Liver (tissue), 9 donors: Measurements from ENCODE around the gene FAM83D. TPM values are rescaled to one million over a fixed set of nuclear protein-coding genes. Genes with fewer than 3 reads are reported as not detected.

ENCODE experiments used
- DNase-seq: peaks from one replicate; pipeline ENCODE4 v3.0.0-alpha.2; 2017; ENCODE audit warnings: low spot score
- H3K27ac ChIP-seq, 2 donors: one replicate each; pipeline ENCODE4 v1.7.0; 2013; ENCODE audit warnings: inconsistent platforms in 2 of 2, low read length in 2 of 2, control low read depth in 1 of 2, low read depth in 1 of 2, mild to moderate bottlenecking in 1 of 2
- H3K27me3 ChIP-seq, 4 donors: one replicate each; pipeline versions ENCODE4 v1.6.1 to v1.7.0; 2013; ENCODE audit warnings: low read length in 3 of 4, inconsistent platforms in 1 of 4, mild to moderate bottlenecking in 1 of 4, moderate library complexity in 1 of 4; ENCODE audit not compliant: control insufficient read depth in 4 of 4, insufficient read depth in 4 of 4
- H3K36me3 ChIP-seq, 4 donors: one replicate each; pipeline versions ENCODE4 v1.6.1 to v1.7.0; 2013; ENCODE audit warnings: low read length in 3 of 4, mild to moderate bottlenecking in 3 of 4, low read depth in 1 of 4, moderate library complexity in 1 of 4; ENCODE audit not compliant: control insufficient read depth in 4 of 4, insufficient read depth in 3 of 4
- H3K4me1 ChIP-seq, 4 donors: one replicate each; pipeline versions ENCODE4 v1.6.1 to v1.7.0; 2013; ENCODE audit warnings: low read length in 3 of 4, mild to moderate bottlenecking in 3 of 4, moderate library complexity in 1 of 4; ENCODE audit not compliant: control insufficient read depth in 4 of 4, insufficient read depth in 4 of 4
- H3K4me3 ChIP-seq, 3 donors: one replicate each; pipeline versions ENCODE4 v1.6.1 to v1.7.0; 2013; ENCODE audit warnings: low read length in 3 of 3, control low read depth in 1 of 3, low read depth in 1 of 3, mild to moderate bottlenecking in 1 of 3
- H3K9ac ChIP-seq, 2 donors: one replicate each; pipeline ENCODE4 v1.7.0; 2013; ENCODE audit warnings: low read length in 2 of 2, mild to moderate bottlenecking in 2 of 2, moderate library complexity in 2 of 2, control low read depth in 1 of 2, low read depth in 1 of 2
- H3K9me3 ChIP-seq, 4 donors: one replicate each; pipeline versions ENCODE4 v1.6.1 to v1.7.0; 2013; ENCODE audit warnings: low read length in 3 of 4; ENCODE audit not compliant: control insufficient read depth in 4 of 4
- ATF3 ChIP-seq: IDR thresholded peaks from 2 replicates; pipeline ENCODE4 v1.6.1; 2016; ENCODE audit warnings: antibody characterized with exemption
- CTCF ChIP-seq: fragments of 150-350 bp; IDR thresholded peaks from 2 replicates; pipeline ENCODE4 v1.5.1; 2017; ENCODE audit warnings: improper control_type of control experiment, low read depth, low read length; ENCODE audit not compliant: missing input control
- EGR1 ChIP-seq, 2 donors: IDR thresholded peaks; 2 replicates each; pipeline ENCODE4 v1.6.1; 2016 to 2018; ENCODE audit warnings: antibody characterized with exemption in 2 of 2, low read depth in 2 of 2
- FOXA1 ChIP-seq: IDR thresholded peaks from 2 replicates; pipeline ENCODE4 v1.6.1; 2016; ENCODE audit warnings: antibody characterized with exemption
- FOXA2 ChIP-seq: IDR thresholded peaks from 2 replicates; pipeline ENCODE4 v1.6.1; 2016; ENCODE audit warnings: antibody characterized with exemption
- GABPA ChIP-seq, 2 donors: IDR thresholded peaks in 1 of 2; conservative IDR thresholded peaks in 1 of 2; 2 replicates each; pipeline ENCODE4 v1.6.1; 2016; ENCODE audit warnings: antibody characterized with exemption in 2 of 2, mild to moderate bottlenecking in 1 of 2, moderate library complexity in 1 of 2
- HNF4A ChIP-seq, 2 donors: conservative IDR thresholded peaks; 2 replicates each; pipeline ENCODE4 v1.6.1; 2016; ENCODE audit warnings: antibody characterized with exemption in 2 of 2, mild to moderate bottlenecking in 2 of 2
- HNF4G ChIP-seq: IDR thresholded peaks from 2 replicates; pipeline ENCODE4 v1.6.1; 2016; ENCODE audit warnings: antibody characterized with exemption
- JUND ChIP-seq, 2 donors: IDR thresholded peaks; 2 replicates each; pipeline ENCODE4 v1.6.1; 2016; ENCODE audit warnings: antibody characterized with exemption in 2 of 2
- MAX ChIP-seq: IDR thresholded peaks from 2 replicates; pipeline ENCODE4 v1.6.1; 2016; ENCODE audit warnings: antibody characterized with exemption
- NR2F2 ChIP-seq: IDR thresholded peaks from 2 replicates; pipeline ENCODE4 v1.6.1; 2016; ENCODE audit warnings: antibody characterized with exemption
- RAD21 ChIP-seq, 2 donors: IDR thresholded peaks; 2 replicates each; pipeline ENCODE4 v1.6.1; 2016; ENCODE audit warnings: antibody characterized with exemption in 2 of 2, mild to moderate bottlenecking in 2 of 2
- REST ChIP-seq: IDR thresholded peaks from 2 replicates; pipeline ENCODE4 v1.6.1; 2016; ENCODE audit warnings: antibody characterized with exemption, mild to moderate bottlenecking
- RXRA ChIP-seq, 2 donors: IDR thresholded peaks; 2 replicates each; pipeline ENCODE4 v1.6.1; 2017 to 2018; ENCODE audit warnings: antibody characterized with exemption in 2 of 2, mild to moderate bottlenecking in 1 of 2
- SP1 ChIP-seq: IDR thresholded peaks from 2 replicates; pipeline ENCODE4 v1.6.1; 2018; ENCODE audit warnings: antibody characterized with exemption, mild to moderate bottlenecking
- TAF1 ChIP-seq: conservative IDR thresholded peaks from 2 replicates; pipeline ENCODE4 v1.6.1; 2016; ENCODE audit warnings: antibody characterized with exemption, mild to moderate bottlenecking
- YY1 ChIP-seq: IDR thresholded peaks from 2 replicates; pipeline ENCODE4 v1.6.1; 2016; ENCODE audit warnings: antibody characterized with exemption, mild to moderate bottlenecking
- ZBTB33 ChIP-seq: IDR thresholded peaks from 2 replicates; pipeline ENCODE4 v1.6.1; 2016; ENCODE audit warnings: antibody characterized with exemption
- WGBS: extraction: QIAGEN DNeasy Blood & Tissue Kit; methylation state at CpG from one replicate; pipeline ENCODE4 v1.1.7; 2013; 5-methylcytosine and 5-hydroxymethylcytosine counted together
- polyA plus RNA-seq, 2 donors: library from polyadenylated mRNA; stranded (reverse) in 1 of 2; unstranded in 1 of 2; fragments of 200-250 nt in 1 of 2; fragments of >200 nt in 1 of 2; fragmentation: Nextera tagmentation in 1 of 2; extraction: Ambion mirVana in 1 of 2; gene quantifications; one replicate each; pipeline versions ENCODE4 v1.2.1 to v1.2.3, GENCODE V29; 2013 to 2015
- total RNA-seq, 2 donors: library from RNA; depleted of rRNA; stranded (reverse); fragments of >200 nt; gene quantifications; one replicate each; pipeline ENCODE4 v1.2.3, GENCODE V29; 2014
- donor health status: healthy.
- donor health status: healthy.
- donor health status: healthy.
- donor health status: healthy.
- donor health status: healthy.

Gene FAM83D
- total and polyA plus RNA-seq, 4 donors, result 1.1 to 28.2 (median 2.7) TPM

GRCh38 chr20:38881806-38882440 lies 44.3 kb upstream of the FAM83D start:
- no peak for TF ChIP-seq TAF1
- TF ChIP-seq FOXA1, result no peak
- TF ChIP-seq NR2F2, result no peak
- TF ChIP-seq RAD21 (IDR thresholded peaks at IDR 0.05), result no peak
- TF ChIP-seq FOXA2, result no peak
- no peak for TF ChIP-seq SP1
- TF ChIP-seq EGR1 (IDR thresholded peaks at IDR 0.05; ENCODE audit: low read depth in 2 of 2), result no peak
- TF ChIP-seq ZBTB33, result no peak
- no peak for TF ChIP-seq GABPA (IDR thresholded peaks at IDR 0.05 in 1 of 2, conservative IDR thresholded peaks at IDR 0.05 in 1 of 2)
- no peak for TF ChIP-seq RXRA (IDR thresholded peaks at IDR 0.05)
- no peak for TF ChIP-seq HNF4G
- Histone ChIP-seq H3K4me1 (peaks cover 0 to 5% (median 0%) of the 10 kb centered on the region in 4 donors), H3K9me3 (no peaks in the 10 kb centered on the region), H3K27me3 (no peaks in the 10 kb centered on the region), H3K9ac (no peak overlapping the region), H3K36me3 (no peaks in the 10 kb centered on the region), H3K4me3 (no peak overlapping the region), H3K27ac (no peak overlapping the region)
- 94% methylated on average over 4 of the region's 4 CpGs for WGBS
- no peak for DNase-seq

GRCh38 chr20:38882600-38882999 lies 43.6 kb upstream of the FAM83D start:
- no peaks in the 10 kb centered on the region for H3K27me3 ChIP-seq
- peaks cover 0 to 5% (median under 1%) of the 10 kb centered on the region in 4 donors for H3K4me1 ChIP-seq
- WGBS, result 79% methylated on average over 2 of the region's 2 CpGs
- TF ChIP-seq HNF4A (conservative IDR thresholded peaks at IDR 0.05), result no peak
- no peak for TF ChIP-seq REST
- TF ChIP-seq EGR1 (IDR thresholded peaks at IDR 0.05; ENCODE audit: low read depth in 2 of 2), result no peak
- no peak for TF ChIP-seq SP1
- TF ChIP-seq JUND (IDR thresholded peaks at IDR 0.05), result no peak
- TF ChIP-seq MAX, result no peak
- no peak for TF ChIP-seq ATF3
- no peak for TF ChIP-seq GABPA (IDR thresholded peaks at IDR 0.05 in 1 of 2, conservative IDR thresholded peaks at IDR 0.05 in 1 of 2)
- no peak for TF ChIP-seq CTCF
- no peak for TF ChIP-seq RAD21 (IDR thresholded peaks at IDR 0.05)
- TF ChIP-seq NR2F2, result no peak
- TF ChIP-seq FOXA2, result no peak
- no peak for TF ChIP-seq RXRA (IDR thresholded peaks at IDR 0.05)
- no peak for TF ChIP-seq ZBTB33
- no peak for TF ChIP-seq FOXA1
- no peak for TF ChIP-seq TAF1
- no peak for TF ChIP-seq HNF4G
- no peak for TF ChIP-seq YY1
- H3K9me3 ChIP-seq, result no peaks in the 10 kb centered on the region
- H3K36me3 ChIP-seq, result no peaks in the 10 kb centered on the region
- no peak overlapping the region for H3K9ac ChIP-seq
- H3K4me3 ChIP-seq, result no peak overlapping the region
- DNase-seq, result no peak
- H3K27ac ChIP-seq, result no peak overlapping the region
